Measurements from ENCODE around the gene SIPA1L2.

Gene SIPA1L2
- 5.8 to 79.8 (median 46.6) reads per million in 17 experiments for total RNA-seq

- DNase-seq, result peak; percentile 93 to 99 (median 97)
Measured at GRCh38 chr1:232630047-232630893, at the start of gene SIPA1L2. Gene SIPA1L2, minus strand, starts transcription at chr1:232630133. Its CDS starts 114,794 bp downstream, at chr1:232515339.

- no peak for DNase-seq
Measured at GRCh38 chr1:232678185-232678886, 48.4 kb upstream of the SIPA1L2 start.

- DNase-seq, result no peak
Measured at GRCh38 chr1:232676307-232676706, 46.4 kb upstream of the SIPA1L2 start.

- no peak for DNase-seq
Measured at GRCh38 chr1:232675898-232676297, 46.0 kb upstream of the SIPA1L2 start.

- no peak for DNase-seq
Measured at GRCh38 chr1:232675260-232675659, 45.3 kb upstream of the SIPA1L2 start.

- DNase-seq, result no peak
Measured at GRCh38 chr1:232673256-232673655, 43.3 kb upstream of the SIPA1L2 start.

GRCh38 chr1:232669981-232670747 lies 40.2 kb upstream of the SIPA1L2 start:
- no peak for DNase-seq

- DNase-seq, result no peak
Measured at GRCh38 chr1:232667778-232668165, 37.8 kb upstream of the SIPA1L2 start.

- DNase-seq, result no peak
Measured at GRCh38 chr1:232667094-232667777, 37.3 kb upstream of the SIPA1L2 start.

GRCh38 chr1:232664844-232665777 lies 35.2 kb upstream of the SIPA1L2 start:
- DNase-seq, result no peak

GRCh38 chr1:232662910-232663309 lies 33.0 kb upstream of the SIPA1L2 start:
- DNase-seq, result no peak

- DNase-seq, result no peak
Measured at GRCh38 chr1:232658386-232658785, 28.5 kb upstream of the SIPA1L2 start.

- peak; percentile 4 to 71 (median 39) for DNase-seq
Measured at GRCh38 chr1:232657426-232658005, 27.6 kb upstream of the SIPA1L2 start.

- DNase-seq, result no peak
Measured at GRCh38 chr1:232655746-232656085, 25.8 kb upstream of the SIPA1L2 start.

GRCh38 chr1:232655028-232655745 lies 25.3 kb upstream of the SIPA1L2 start:
- DNase-seq, result peak; percentile 5 to 61 (median 30)

GRCh38 chr1:232653789-232654188 lies 23.9 kb upstream of the SIPA1L2 start:
- DNase-seq, result no peak

GRCh38 chr1:232650845-232651244 lies 20.9 kb upstream of the SIPA1L2 start:
- DNase-seq, result no peak

GRCh38 chr1:232650418-232650817 lies 20.5 kb upstream of the SIPA1L2 start:
- no peak for DNase-seq

- DNase-seq, result no peak
Measured at GRCh38 chr1:232648316-232648715, 18.4 kb upstream of the SIPA1L2 start.

GRCh38 chr1:232644209-232644608 lies 14.3 kb upstream of the SIPA1L2 start:
- DNase-seq, result no peak
